ENCODE measurements around the gene LRP1-AS.

Gene LRP1-AS

DNA sequence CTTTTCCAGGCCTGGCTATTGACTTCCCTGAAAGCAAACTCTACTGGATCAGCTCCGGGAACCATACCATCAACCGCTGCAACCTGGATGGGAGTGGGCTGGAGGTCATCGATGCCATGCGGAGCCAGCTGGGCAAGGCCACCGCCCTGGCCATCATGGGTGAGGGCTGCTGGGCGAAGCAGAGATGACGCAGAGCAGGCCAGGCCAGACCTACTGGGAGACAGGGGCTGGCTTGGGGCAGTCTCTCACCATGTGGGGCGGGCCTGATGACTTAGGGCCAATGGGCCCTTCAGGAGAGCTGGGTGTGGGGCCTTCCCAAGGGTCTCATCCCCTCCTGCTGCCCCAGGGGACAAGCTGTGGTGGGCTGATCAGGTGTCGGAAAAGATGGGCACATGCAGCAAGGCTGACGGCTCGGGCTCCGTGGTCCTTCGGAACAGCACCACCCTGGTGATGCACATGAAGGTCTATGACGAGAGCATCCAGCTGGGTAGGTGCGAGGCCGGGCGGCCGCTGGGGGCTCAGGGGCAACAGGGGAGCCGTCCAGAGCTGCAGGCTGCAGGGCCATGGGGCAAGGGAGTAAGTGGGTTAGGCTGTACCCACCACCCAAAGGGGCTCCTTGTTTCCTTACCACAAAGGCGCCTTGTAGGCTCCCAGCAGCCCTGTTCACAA is 33.0 kb upstream of the LRP1-AS start:
- in situ Hi-C loops (cut with MboI; ENCODE audit: low sequenced_read_pairs), result no loop called here

DNA sequence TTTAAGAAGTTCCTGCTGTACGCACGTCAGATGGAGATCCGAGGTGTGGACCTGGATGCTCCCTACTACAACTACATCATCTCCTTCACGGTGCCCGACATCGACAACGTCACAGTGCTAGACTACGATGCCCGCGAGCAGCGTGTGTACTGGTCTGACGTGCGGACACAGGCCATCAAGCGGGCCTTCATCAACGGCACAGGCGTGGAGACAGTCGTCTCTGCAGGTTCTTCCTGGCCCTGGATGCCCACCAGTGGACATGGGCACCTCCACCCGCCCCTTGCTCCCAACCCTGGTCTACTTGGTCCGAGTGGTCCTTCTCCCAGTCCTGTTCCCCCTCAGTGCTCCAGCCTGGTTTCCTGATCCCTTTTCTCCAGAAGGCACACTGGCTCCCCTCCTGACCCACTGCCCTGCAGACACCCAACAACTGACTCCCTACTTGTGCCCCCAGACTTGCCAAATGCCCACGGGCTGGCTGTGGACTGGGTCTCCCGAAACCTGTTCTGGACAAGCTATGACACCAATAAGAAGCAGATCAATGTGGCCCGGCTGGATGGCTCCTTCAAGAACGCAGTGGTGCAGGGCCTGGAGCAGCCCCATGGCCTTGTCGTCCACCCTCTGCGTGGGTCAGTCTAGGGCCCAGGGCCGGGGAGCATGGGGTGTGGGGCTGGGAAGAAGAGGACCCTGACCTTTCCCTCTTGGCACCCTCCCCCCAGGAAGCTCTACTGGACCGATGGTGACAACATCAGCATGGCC is 32.1 kb upstream of the LRP1-AS start:
- in situ Hi-C loops (cut with MboI; ENCODE audit: low sequenced_read_pairs), result loop anchor here (5.0 kb wide), 1 partner anchor 57 kb away; no protein-coding TSS in a partner anchor

DNA sequence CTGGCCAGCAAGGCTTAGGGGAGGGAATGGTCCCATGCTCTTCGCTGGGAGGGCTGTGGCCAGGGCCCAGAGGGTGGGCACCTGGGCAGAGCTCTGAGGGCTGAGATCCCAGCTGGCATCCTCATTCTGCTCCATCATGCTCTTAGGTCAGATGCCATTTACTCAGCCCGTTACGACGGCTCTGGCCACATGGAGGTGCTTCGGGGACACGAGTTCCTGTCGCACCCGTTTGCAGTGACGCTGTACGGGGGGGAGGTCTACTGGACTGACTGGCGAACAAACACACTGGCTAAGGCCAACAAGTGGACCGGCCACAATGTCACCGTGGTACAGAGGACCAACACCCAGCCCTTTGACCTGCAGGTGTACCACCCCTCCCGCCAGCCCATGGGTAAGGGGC is 30.8 kb upstream of the LRP1-AS start:
- in situ Hi-C loops (cut with MboI; ENCODE audit: low sequenced_read_pairs), result loop anchor here (5.0 kb wide), 1 partner anchor 56 kb away; no protein-coding TSS in a partner anchor

DNA sequence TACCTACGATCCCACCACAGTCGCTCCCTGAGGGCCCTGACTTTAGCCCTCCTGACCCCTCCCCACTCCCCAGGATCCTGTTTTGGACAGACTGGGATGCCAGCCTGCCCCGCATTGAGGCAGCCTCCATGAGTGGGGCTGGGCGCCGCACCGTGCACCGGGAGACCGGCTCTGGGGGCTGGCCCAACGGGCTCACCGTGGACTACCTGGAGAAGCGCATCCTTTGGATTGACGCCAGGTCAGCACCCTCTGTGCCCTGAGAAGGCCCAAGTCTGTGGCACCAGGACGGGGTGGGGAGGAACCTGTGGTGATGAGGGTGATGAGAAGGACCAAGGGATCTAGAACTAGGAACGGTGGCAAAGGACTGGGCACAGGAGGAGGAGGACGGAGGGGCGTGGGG is 29.9 kb upstream of the LRP1-AS start:
- in situ Hi-C loops (cut with MboI; ENCODE audit: low sequenced_read_pairs), result loop anchor here (5.0 kb wide), 1 partner anchor 55 kb away; no protein-coding TSS in a partner anchor

DNA sequence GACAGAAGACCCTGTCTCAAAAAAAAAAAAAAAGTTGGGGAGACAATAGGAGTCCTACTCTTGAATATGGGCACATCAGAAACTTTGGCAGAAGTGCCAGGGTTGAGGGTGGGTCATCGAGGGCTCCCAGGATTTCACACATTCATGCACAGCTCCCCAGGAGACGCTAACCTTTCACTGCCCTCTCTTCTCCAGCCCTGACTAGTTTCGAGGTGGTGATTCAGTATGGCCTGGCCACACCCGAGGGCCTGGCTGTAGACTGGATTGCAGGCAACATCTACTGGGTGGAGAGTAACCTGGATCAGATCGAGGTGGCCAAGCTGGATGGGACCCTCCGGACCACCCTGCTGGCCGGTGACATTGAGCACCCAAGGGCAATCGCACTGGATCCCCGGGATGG is 29.4 kb upstream of the LRP1-AS start:
- in situ Hi-C loops (cut with MboI; ENCODE audit: low sequenced_read_pairs), result loop anchor here (5.0 kb wide), 1 partner anchor 55 kb away; no protein-coding TSS in a partner anchor

DNA sequence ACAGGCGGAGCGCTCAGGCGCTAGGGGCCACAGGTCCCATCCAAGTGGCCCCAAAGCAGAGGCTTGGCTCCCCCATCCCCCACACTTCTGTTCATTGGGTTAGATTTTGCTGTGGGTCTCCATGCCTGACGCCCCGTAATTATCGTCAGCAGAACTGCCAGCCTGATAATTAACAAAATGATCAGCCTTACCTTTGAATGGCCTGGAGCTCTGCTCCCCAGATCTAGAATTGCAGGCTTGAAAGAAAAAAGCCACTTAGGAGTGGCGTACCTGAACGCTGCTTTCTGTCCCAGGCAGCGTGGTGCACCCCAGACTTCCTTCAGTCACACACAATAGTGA is 28.7 kb upstream of the LRP1-AS start:
- in situ Hi-C loops (cut with MboI; ENCODE audit: low sequenced_read_pairs), result loop anchor here (5.0 kb wide), 1 partner anchor 54 kb away; no protein-coding TSS in a partner anchor

- in situ Hi-C loops (cut with MboI; ENCODE audit: low sequenced_read_pairs), result loop anchor here (5.0 kb wide), 1 partner anchor 53 kb away; no protein-coding TSS in a partner anchor
Measured at GRCh38 chr12:57175428-57176138, 28.2 kb upstream of the LRP1-AS start.

GRCh38 chr12:57173683-57174082 is 26.3 kb upstream of the LRP1-AS start:
- in situ Hi-C loops (cut with MboI; ENCODE audit: low sequenced_read_pairs), result no loop called here

DNA sequence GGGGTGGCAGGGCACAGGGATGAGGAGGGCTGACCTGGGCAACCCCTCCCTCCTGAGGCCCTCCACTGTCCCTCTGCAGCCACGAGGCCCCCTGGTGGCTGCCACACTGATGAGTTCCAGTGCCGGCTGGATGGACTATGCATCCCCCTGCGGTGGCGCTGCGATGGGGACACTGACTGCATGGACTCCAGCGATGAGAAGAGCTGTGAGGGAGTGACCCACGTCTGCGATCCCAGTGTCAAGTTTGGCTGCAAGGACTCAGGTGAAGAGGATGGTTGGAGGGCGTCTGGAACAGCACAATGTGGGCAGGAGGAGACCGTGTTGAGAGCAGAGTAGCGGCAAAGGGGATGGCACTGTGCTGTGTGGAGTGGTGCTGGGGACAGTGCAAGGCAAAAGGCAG is 25.7 kb upstream of the LRP1-AS start:
- in situ Hi-C loops (cut with MboI; ENCODE audit: low sequenced_read_pairs), result no loop called here

GRCh38 chr12:57171668-57172067 is 24.2 kb upstream of the LRP1-AS start:
- in situ Hi-C loops (cut with MboI; ENCODE audit: low sequenced_read_pairs), result no loop called here

DNA sequence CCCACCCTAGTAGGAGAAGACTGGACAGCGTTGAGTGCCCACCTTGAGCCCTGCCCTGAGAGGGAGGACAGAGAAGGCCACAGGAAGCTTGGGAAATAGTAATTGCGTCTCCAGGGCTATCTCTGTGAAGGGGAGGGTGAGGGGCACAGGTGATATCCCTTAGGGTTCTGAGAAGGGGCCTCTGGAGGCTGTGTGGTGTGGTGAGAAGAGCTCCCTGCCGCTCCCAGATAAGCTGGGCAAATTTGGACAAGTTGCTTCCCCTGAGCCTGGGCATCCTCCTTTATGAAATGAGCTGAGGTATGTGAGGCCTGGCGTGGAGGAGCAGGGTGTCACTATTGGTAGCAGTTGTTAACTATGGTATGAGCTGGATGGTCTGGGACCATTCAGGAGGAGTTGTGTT is 23.5 kb upstream of the LRP1-AS start:
- in situ Hi-C loops (cut with MboI; ENCODE audit: low sequenced_read_pairs), result no loop called here

DNA sequence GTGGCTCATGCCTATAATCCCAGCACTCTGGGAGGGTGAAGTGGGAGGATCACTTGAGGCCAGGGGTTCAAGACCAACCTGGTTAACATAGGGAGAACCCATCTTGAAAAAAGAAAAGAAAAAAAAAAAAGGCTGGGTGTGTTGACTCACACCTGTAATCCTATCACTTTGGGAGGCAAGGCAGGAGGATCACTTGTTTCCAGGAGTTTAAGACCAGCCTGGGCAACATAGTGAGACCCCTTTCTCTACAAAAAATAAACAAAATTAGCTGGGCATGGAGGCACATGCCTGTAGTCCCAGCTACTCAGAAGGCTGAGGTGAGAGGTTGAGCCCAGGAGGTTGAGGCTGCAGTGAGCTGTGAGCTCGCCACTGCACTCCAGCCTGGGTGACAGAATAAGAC is 23.0 kb upstream of the LRP1-AS start:
- in situ Hi-C loops (cut with MboI; ENCODE audit: low sequenced_read_pairs), result no loop called here

- in situ Hi-C loops (cut with MboI; ENCODE audit: low sequenced_read_pairs), result no loop called here
Measured at GRCh38 chr12:57169969-57170368, 22.6 kb upstream of the LRP1-AS start.

GRCh38 chr12:57169046-57169795 is 21.8 kb upstream of the LRP1-AS start:
- in situ Hi-C loops (cut with MboI; ENCODE audit: low sequenced_read_pairs), result no loop called here

DNA sequence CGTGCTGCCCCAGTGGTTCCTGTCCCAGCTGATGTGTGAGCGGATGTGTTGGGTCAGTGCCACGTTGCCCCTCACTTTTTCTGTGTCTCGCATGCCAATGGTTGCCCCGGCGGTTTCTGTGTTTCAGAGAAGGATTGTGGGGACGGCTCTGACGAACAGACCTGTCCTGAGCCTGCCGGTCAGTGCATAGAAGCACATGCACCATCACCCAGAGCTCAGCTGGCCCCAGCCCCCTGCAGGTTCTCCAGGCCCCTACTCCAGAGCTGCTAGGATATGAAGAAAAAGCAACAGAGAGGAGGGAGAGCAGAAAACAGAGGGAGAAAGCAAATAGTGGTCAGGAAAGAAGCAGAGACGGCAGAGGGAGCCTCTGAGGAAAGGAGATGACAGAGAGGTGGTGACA is 20.6 kb upstream of the LRP1-AS start:
- in situ Hi-C loops (cut with MboI; ENCODE audit: low sequenced_read_pairs), result no loop called here

GRCh38 chr12:57166971-57167371 is 19.6 kb upstream of the LRP1-AS start:
- in situ Hi-C loops (cut with MboI; ENCODE audit: low sequenced_read_pairs), result no loop called here

DNA sequence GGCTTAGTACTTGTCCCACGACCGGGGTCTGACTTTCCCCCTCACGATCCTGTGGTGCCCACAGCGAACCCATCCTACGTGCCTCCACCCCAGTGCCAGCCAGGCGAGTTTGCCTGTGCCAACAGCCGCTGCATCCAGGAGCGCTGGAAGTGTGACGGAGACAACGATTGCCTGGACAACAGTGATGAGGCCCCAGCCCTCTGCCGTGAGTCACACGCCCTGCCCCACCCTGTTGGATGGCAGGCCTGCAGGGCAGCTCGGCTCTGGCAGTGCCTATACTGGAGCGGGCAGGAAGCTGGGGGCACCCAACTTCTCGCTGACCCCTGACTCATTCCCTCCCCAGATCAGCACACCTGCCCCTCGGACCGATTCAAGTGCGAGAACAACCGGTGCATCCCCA is 18.3 kb upstream of the LRP1-AS start:
- in situ Hi-C loops (cut with MboI; ENCODE audit: low sequenced_read_pairs), result no loop called here

DNA sequence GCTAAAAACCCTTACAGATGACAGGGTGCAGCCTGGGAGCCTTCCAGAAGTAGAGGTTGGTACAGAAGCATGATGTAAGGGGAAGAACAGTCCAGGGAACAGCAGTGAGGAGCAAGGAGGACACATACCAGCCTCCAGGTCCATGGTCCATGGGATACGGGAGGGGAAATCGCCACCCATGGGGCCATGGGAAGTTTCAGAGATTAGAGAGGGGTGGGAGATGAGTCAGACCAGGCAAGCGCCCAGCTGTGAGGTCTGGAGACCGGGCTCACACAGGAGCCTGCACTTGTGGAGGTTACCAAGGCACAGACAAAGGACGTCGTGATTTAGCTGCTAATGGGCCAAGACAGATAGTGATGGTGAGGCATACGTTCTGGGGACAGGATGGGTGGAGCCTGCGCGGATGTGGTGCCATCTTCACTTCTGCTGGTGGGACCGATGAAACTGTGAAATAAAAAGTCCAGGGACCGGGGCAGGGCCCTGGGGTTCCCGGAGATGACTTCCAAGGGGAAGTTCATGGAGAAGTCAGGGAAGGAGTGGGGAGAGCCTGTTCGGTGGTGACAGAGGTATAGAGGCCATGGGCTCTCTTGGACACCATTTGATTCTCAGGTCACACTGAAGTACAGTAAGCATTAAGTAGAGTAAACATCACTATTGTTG is 17.7 kb upstream of the LRP1-AS start:
- in situ Hi-C loops (cut with MboI; ENCODE audit: low sequenced_read_pairs), result no loop called here

DNA sequence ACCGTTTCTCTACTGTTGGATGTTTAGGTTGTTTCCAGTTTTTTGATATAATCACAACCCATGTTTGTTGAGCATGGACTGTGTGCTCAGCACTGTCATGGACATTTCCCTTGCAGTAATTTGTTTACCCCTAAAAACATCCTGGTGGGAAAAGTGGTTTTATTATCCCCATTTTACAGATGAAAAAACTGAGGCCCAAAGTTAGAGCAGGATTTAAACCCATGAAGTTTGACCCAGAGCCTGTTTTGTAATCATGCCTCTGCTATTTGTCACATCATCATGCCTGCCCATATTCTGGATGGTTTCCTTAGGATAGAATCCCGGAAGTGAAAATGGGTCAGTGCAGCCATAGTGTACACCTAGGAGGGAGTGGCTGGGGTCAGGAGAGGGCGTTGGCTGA is 17.0 kb upstream of the LRP1-AS start:
- in situ Hi-C loops (cut with MboI; ENCODE audit: low sequenced_read_pairs), result no loop called here

DNA sequence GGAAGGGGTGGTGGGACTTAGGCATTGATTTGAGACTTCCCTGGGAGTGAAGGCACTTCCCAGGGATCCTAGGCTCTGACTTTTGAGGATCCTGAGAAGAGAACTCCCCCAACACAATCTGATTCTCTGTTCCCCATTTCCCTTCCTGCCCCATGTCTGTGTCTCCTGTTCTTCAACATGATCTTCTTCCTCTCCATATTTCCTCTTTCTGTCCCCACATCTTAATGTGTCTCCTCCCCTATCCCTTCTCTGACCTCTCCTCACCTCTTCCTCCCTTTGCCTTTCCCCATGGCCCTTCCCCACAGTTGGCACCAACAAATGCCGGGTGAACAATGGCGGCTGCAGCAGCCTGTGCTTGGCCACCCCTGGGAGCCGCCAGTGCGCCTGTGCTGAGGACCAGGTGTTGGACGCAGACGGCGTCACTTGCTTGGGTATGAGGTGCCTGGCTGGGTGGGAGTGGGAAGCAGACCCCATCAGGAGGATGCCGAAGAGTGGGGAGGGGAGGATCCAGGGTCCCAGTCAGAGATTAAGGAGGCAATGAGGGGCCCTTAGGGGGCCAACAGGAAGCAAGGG is 15.2 kb upstream of the LRP1-AS start:
- in situ Hi-C loops (cut with MboI; ENCODE audit: low sequenced_read_pairs), result no loop called here

All from HL-60/S4 treated with retinoic acid at 250 ng/mL for 4 days and 3 days (cell line).